Neural cell (in vitro differentiated cells): ENCODE results near the gene TMEM170B.

Experiments
- EZH2 ChIP-seq: fragments of 200-600, 300-800 bp; shearing (Covaris generic), sonication (generic); IDR thresholded peaks from 2 replicates; pipeline ENCODE4 v1.6.1; 2014; ENCODE audit warnings: antibody characterized with exemption, low read length, borderline replicate concordance, mild to moderate bottlenecking; ENCODE audit not compliant: insufficient read depth, poor library complexity, severe bottlenecking
- TF ChIP-seq, protein P1 (sequence below): fragments of 450-650 bp; IDR thresholded peaks from 2 replicates; pipeline ENCODE4 v1.5.1; 2014; ENCODE audit warnings: antibody characterized with exemption, mild to moderate bottlenecking, moderate library complexity; ENCODE audit not compliant: poor library complexity, severe bottlenecking

DNA sequence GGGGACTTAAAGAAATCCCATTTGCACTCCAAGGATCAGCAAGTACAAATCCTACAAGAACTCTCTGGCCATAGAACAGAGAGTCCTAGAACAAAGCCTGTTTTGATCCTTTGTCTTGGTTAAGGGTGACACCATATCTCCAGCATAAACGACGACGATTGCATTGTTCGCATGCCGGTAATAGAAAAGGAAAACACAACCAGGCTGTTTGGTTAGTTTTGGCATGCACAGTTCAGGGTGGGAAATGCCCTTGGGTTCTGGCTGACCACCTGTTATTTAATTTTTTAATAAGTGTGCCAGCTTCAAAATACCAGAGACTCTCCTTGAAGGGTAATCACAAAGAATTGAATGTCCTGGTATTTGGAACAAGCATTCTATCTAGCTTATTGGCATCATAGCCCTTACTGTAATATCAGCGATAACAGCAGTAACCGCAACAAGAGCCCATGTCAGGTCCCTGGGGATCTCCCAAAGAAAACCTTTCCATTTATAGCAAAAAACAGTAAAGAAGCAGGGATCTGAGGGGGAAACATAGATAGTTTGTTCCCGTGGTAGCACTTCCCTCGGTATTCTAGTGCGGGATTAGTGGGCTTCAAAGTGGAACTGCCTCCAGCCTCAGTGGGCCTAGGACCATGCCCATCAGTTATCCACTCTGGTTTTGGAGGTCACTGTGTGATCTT lies 77.1 kb downstream of the TMEM170B start:
- TF ChIP-seq, protein P1, sequence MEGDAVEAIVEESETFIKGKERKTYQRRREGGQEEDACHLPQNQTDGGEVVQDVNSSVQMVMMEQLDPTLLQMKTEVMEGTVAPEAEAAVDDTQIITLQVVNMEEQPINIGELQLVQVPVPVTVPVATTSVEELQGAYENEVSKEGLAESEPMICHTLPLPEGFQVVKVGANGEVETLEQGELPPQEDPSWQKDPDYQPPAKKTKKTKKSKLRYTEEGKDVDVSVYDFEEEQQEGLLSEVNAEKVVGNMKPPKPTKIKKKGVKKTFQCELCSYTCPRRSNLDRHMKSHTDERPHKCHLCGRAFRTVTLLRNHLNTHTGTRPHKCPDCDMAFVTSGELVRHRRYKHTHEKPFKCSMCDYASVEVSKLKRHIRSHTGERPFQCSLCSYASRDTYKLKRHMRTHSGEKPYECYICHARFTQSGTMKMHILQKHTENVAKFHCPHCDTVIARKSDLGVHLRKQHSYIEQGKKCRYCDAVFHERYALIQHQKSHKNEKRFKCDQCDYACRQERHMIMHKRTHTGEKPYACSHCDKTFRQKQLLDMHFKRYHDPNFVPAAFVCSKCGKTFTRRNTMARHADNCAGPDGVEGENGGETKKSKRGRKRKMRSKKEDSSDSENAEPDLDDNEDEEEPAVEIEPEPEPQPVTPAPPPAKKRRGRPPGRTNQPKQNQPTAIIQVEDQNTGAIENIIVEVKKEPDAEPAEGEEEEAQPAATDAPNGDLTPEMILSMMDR = no peak
- TF ChIP-seq EZH2 = no peak
